GM23338 (cell line): Measurements from ENCODE around the gene STOX2. TPM values are rescaled to one million over a fixed set of nuclear protein-coding genes. Genes with fewer than 3 reads are reported as not detected.

Source experiments
- ATAC-seq: fragments of 200-7000 bp; cut with Tn5 transposase; 3 replicates; pipeline ENCODE4 v1.9.1; 2020
- DNase-seq: peaks from one replicate; pipeline ENCODE4 v3.0.0-alpha.2; 2015; ENCODE audit warnings: low spot score
- H2AFZ ChIP-seq: fragments of 200-600 bp; sonication (generic); 2 replicates; pipeline ENCODE4 v1.8.0; 2016; ENCODE audit warnings: antibody characterized with exemption, mild to moderate bottlenecking, moderate library complexity
- H3F3A ChIP-seq: fragments of 200-600 bp; sonication (generic); replicated peaks from 2 replicates; pipeline ENCODE4 v1.8.0; 2017; ENCODE audit warnings: antibody characterized with exemption, mixed run types, low read depth
- H3K27ac ChIP-seq: fragments of 200-600 bp; sonication (generic); 2 replicates; pipeline ENCODE4 v1.6.1; 2016; ENCODE audit warnings: low read depth
- H3K27me3 ChIP-seq: fragments of 200-600 bp; sonication (generic); 2 replicates; pipeline ENCODE4 v1.8.0; 2016; ENCODE audit warnings: mild to moderate bottlenecking, mixed run types, moderate library complexity; ENCODE audit not compliant: insufficient read depth
- H3K36me3 ChIP-seq: fragments of 200-600 bp; sonication (generic); 2 replicates; pipeline ENCODE4 v1.8.0; 2016; ENCODE audit warnings: mild to moderate bottlenecking; ENCODE audit not compliant: insufficient read depth
- H3K4me1 ChIP-seq: fragments of 200-600 bp; sonication (generic); 2 replicates; pipeline ENCODE4 v1.8.0; 2016; ENCODE audit warnings: mild to moderate bottlenecking, moderate library complexity; ENCODE audit not compliant: insufficient read depth
- H3K4me2 ChIP-seq: fragments of 200-600 bp; sonication (generic); 2 replicates; pipeline ENCODE4 v1.7.1; 2017; ENCODE audit warnings: mixed run types
- H3K4me3 ChIP-seq: fragments of 200-600 bp; sonication (generic); 2 replicates; pipeline ENCODE4 v1.6.1; 2016; ENCODE audit warnings: mixed run types
- H3K79me2 ChIP-seq: fragments of 200-600 bp; sonication (generic); replicated peaks from 2 replicates; pipeline ENCODE4 v1.8.0; 2017; ENCODE audit warnings: mild to moderate bottlenecking; ENCODE audit not compliant: insufficient read depth
- H3K9me2 ChIP-seq: fragments of 200-600 bp; sonication (generic); 2 replicates; pipeline ENCODE4 v1.8.0; 2017; ENCODE audit not compliant: insufficient read depth
- H4K20me1 ChIP-seq: fragments of 200-600 bp; sonication (generic); replicated peaks from 2 replicates; pipeline ENCODE4 v1.8.0; 2017; ENCODE audit warnings: mild to moderate bottlenecking; ENCODE audit not compliant: insufficient read depth
- H3K27ac Mint-ChIP-seq: 2 replicates; pipeline ENCODE4 v1.8.0; 2020; ENCODE audit warnings: inconsistent platforms, mild to moderate bottlenecking, moderate library complexity, mixed read lengths
- H3K27me3 Mint-ChIP-seq: 3 replicates; pipeline ENCODE4 v1.8.0; 2022; ENCODE audit warnings: low read depth, mild to moderate bottlenecking, moderate library complexity, mixed read lengths, inconsistent platforms; ENCODE audit not compliant: insufficient read depth, poor library complexity
- H3K36me3 Mint-ChIP-seq: 3 replicates; pipeline ENCODE4 v1.8.0; 2021; ENCODE audit warnings: low read depth, mild to moderate bottlenecking, inconsistent platforms, moderate library complexity, mixed read lengths
- H3K4me1 Mint-ChIP-seq: 3 replicates; pipeline ENCODE4 v1.8.0; 2020; ENCODE audit warnings: mild to moderate bottlenecking, inconsistent platforms, mixed read lengths
- H3K4me3 Mint-ChIP-seq: 3 replicates; pipeline ENCODE4 v1.8.0; 2021; ENCODE audit warnings: moderate library complexity, mild to moderate bottlenecking, inconsistent platforms, mixed read lengths
- H3K9me3 Mint-ChIP-seq: 3 replicates; pipeline ENCODE4 v1.8.0; 2020; ENCODE audit warnings: moderate library complexity, mild to moderate bottlenecking, inconsistent platforms, mixed read lengths
- EZH2 ChIP-seq: fragments of 200-600 bp; sonication (generic); IDR thresholded peaks from one replicate; pipeline ENCODE4 v1.8.0; 2017; ENCODE audit warnings: antibody characterized with exemption, mild to moderate bottlenecking, low read depth; ENCODE audit not compliant: unreplicated experiment
- EZH2phosphoT487 ChIP-seq: fragments of 200-600 bp; sonication (generic); IDR thresholded peaks from one replicate; pipeline ENCODE4 v1.8.1; 2018; ENCODE audit warnings: antibody characterized with exemption; ENCODE audit not compliant: unreplicated experiment
- NANOG ChIP-seq: IDR thresholded peaks from 2 replicates; pipeline ENCODE4 v1.6.1; 2016; ENCODE audit warnings: antibody characterized with exemption, borderline replicate concordance
- POLR2AphosphoS5 ChIP-seq: IDR thresholded peaks from 2 replicates; pipeline ENCODE4 v1.6.1; 2016; ENCODE audit warnings: antibody characterized with exemption, low read depth
- STAT1 ChIP-seq: IDR thresholded peaks from one replicate; pipeline ENCODE4 v1.6.1; 2016; ENCODE audit warnings: antibody characterized with exemption; ENCODE audit not compliant: unreplicated experiment
- ZNF114 ChIP-seq: fragments of 250-450 bp; sonication (Bioruptor Pico); IDR thresholded peaks from 2 replicates; pipeline ENCODE4 v1.5.0; 2020; ENCODE audit warnings: mild to moderate bottlenecking, moderate library complexity
- ZNF331 ChIP-seq: fragments of 250-450 bp; sonication (Bioruptor Pico); IDR thresholded peaks from 2 replicates; pipeline ENCODE4 v1.5.0; 2020; ENCODE audit warnings: low read depth, mild to moderate bottlenecking, moderate library complexity
- polyA plus RNA-seq: library from polyadenylated mRNA; unstranded; fragments of >200 nt; fragmentation: Nextera tagmentation; extraction: Ambion mirVana; gene quantifications from 2 replicates; pipeline ENCODE4 v1.2.1, GENCODE V29; 2016
- total RNA-seq: library from RNA; depleted of rRNA; stranded (reverse); fragments of >200 nt; shearing (Covaris generic); gene quantifications from 2 replicates; pipeline ENCODE4 v1.2.3, GENCODE V29; 2014
- TF ChIP-seq, protein P1 (sequence below), 2 experiments: fragments of 200-600 bp in 1 of 2; sonication (generic) in 1 of 2; conservative IDR thresholded peaks; 2 replicates each; pipeline versions ENCODE4 v1.5.1 to v1.6.1; 2016 to 2017; ENCODE audit warnings: antibody characterized with exemption in 2 of 2, low read depth in 2 of 2, mild to moderate bottlenecking in 2 of 2, moderate library complexity in 1 of 2
- TF ChIP-seq, protein P2 (sequence below): IDR thresholded peaks from one replicate; pipeline ENCODE4 v1.6.1; 2018; ENCODE audit warnings: antibody characterized with exemption; ENCODE audit not compliant: unreplicated experiment
- TF ChIP-seq, protein P3 (sequence below): fragments of 250-450 bp; sonication (Bioruptor Pico); IDR thresholded peaks from 2 replicates; pipeline ENCODE4 v1.5.0; 2020; ENCODE audit warnings: mild to moderate bottlenecking, moderate library complexity

The STOX2 gene
- total and polyA plus RNA-seq, 2 experiments from 2014 or later, result 19.8 to 20.6 TPM

DNA sequence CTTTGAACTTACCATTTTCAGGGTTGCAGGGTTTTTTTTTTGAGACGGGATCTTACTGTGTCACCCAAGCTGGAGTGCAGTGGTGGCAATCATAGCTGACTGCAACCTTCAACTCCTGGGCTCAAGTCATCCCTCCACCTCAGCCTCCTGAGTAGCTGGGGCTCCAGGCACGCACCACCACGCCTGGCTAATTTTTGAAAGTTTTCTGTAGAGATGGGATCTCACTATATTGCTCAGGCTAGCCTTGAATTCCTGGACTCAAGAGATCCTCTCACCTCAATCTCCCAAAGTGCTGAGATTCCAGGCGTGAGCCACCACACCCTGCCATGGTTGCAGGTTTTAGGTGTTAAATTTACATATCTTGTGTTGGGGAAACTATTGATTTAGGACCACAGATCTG is 64.5 kb downstream of the STOX2 start (continued):
- TF ChIP-seq, protein P1, sequence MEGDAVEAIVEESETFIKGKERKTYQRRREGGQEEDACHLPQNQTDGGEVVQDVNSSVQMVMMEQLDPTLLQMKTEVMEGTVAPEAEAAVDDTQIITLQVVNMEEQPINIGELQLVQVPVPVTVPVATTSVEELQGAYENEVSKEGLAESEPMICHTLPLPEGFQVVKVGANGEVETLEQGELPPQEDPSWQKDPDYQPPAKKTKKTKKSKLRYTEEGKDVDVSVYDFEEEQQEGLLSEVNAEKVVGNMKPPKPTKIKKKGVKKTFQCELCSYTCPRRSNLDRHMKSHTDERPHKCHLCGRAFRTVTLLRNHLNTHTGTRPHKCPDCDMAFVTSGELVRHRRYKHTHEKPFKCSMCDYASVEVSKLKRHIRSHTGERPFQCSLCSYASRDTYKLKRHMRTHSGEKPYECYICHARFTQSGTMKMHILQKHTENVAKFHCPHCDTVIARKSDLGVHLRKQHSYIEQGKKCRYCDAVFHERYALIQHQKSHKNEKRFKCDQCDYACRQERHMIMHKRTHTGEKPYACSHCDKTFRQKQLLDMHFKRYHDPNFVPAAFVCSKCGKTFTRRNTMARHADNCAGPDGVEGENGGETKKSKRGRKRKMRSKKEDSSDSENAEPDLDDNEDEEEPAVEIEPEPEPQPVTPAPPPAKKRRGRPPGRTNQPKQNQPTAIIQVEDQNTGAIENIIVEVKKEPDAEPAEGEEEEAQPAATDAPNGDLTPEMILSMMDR (conservative IDR thresholded peaks at IDR 0.05; ENCODE audit: low read depth in 2 of 2), result no peak
- TF ChIP-seq POLR2AphosphoS5 (no peak), ZNF114 (CRISPR knock-in tag) (no peak), NANOG (no peak), EZH2phosphoT487 (no peak), ZNF331 (no peak)
- TF ChIP-seq, protein P2, sequence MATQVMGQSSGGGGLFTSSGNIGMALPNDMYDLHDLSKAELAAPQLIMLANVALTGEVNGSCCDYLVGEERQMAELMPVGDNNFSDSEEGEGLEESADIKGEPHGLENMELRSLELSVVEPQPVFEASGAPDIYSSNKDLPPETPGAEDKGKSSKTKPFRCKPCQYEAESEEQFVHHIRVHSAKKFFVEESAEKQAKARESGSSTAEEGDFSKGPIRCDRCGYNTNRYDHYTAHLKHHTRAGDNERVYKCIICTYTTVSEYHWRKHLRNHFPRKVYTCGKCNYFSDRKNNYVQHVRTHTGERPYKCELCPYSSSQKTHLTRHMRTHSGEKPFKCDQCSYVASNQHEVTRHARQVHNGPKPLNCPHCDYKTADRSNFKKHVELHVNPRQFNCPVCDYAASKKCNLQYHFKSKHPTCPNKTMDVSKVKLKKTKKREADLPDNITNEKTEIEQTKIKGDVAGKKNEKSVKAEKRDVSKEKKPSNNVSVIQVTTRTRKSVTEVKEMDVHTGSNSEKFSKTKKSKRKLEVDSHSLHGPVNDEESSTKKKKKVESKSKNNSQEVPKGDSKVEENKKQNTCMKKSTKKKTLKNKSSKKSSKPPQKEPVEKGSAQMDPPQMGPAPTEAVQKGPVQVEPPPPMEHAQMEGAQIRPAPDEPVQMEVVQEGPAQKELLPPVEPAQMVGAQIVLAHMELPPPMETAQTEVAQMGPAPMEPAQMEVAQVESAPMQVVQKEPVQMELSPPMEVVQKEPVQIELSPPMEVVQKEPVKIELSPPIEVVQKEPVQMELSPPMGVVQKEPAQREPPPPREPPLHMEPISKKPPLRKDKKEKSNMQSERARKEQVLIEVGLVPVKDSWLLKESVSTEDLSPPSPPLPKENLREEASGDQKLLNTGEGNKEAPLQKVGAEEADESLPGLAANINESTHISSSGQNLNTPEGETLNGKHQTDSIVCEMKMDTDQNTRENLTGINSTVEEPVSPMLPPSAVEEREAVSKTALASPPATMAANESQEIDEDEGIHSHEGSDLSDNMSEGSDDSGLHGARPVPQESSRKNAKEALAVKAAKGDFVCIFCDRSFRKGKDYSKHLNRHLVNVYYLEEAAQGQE, result no peak

DNA sequence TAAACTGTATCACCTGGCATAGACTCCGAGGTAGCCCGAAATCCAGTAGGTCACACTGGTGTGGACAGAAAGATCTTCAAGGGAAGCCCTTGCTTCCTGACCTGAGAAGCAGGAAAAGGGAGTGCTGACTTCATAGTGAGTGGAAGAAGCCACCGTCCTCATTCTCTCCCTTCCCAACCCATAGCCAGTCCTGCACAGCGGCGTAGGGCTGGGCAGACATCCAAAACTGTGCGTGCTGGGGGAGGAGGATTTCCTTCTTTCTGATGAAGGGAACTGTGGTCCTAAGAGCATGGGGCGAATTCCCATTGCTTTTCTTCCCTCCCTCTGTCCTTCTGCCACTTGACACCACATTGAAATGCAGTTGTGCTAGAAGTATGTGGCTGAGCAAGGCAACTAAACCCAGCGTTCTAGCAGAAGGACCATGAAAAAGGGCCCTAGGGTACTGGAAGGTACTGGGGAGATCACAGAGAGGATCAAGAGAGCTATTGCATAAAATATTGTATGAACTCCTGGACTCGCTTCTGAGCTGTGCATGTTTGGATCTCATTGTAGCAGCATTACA is 66.9 kb downstream of the STOX2 start:
- H3K27ac Mint-ChIP-seq, result no peak overlapping the region
- no peak for TF ChIP-seq EZH2
- TF ChIP-seq, protein P3, sequence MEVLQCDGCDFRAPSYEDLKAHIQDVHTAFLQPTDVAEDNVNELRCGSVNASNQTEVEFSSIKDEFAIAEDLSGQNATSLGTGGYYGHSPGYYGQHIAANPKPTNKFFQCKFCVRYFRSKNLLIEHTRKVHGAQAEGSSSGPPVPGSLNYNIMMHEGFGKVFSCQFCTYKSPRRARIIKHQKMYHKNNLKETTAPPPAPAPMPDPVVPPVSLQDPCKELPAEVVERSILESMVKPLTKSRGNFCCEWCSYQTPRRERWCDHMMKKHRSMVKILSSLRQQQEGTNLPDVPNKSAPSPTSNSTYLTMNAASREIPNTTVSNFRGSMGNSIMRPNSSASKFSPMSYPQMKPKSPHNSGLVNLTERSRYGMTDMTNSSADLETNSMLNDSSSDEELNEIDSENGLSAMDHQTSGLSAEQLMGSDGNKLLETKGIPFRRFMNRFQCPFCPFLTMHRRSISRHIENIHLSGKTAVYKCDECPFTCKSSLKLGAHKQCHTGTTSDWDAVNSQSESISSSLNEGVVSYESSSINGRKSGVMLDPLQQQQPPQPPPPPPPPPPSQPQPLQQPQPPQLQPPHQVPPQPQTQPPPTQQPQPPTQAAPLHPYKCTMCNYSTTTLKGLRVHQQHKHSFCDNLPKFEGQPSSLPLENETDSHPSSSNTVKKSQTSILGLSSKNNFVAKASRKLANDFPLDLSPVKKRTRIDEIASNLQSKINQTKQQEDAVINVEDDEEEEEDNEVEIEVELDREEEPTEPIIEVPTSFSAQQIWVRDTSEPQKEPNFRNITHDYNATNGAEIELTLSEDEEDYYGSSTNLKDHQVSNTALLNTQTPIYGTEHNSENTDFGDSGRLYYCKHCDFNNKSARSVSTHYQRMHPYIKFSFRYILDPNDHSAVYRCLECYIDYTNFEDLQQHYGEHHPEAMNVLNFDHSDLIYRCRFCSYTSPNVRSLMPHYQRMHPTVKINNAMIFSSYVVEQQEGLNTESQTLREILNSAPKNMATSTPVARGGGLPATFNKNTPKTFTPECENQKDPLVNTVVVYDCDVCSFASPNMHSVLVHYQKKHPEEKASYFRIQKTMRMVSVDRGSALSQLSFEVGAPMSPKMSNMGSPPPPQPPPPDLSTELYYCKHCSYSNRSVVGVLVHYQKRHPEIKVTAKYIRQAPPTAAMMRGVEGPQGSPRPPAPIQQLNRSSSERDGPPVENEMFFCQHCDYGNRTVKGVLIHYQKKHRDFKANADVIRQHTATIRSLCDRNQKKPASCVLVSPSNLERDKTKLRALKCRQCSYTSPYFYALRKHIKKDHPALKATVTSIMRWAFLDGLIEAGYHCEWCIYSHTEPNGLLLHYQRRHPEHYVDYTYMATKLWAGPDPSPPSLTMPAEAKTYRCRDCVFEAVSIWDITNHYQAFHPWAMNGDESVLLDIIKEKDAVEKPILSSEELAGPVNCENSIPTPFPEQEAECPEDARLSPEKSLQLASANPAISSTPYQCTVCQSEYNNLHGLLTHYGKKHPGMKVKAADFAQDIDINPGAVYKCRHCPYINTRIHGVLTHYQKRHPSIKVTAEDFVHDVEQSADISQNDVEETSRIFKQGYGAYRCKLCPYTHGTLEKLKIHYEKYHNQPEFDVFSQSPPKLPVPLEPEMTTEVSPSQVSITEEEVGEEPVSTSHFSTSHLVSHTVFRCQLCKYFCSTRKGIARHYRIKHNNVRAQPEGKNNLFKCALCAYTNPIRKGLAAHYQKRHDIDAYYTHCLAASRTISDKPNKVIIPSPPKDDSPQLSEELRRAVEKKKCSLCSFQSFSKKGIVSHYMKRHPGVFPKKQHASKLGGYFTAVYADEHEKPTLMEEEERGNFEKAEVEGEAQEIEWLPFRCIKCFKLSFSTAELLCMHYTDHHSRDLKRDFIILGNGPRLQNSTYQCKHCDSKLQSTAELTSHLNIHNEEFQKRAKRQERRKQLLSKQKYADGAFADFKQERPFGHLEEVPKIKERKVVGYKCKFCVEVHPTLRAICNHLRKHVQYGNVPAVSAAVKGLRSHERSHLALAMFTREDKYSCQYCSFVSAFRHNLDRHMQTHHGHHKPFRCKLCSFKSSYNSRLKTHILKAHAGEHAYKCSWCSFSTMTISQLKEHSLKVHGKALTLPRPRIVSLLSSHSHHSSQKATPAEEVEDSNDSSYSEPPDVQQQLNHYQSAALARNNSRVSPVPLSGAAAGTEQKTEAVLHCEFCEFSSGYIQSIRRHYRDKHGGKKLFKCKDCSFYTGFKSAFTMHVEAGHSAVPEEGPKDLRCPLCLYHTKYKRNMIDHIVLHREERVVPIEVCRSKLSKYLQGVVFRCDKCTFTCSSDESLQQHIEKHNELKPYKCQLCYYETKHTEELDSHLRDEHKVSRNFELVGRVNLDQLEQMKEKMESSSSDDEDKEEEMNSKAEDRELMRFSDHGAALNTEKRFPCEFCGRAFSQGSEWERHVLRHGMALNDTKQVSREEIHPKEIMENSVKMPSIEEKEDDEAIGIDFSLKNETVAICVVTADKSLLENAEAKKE (CRISPR knock-in tag), result no peak
- TF ChIP-seq ZNF114 (CRISPR knock-in tag), result no peak
- TF ChIP-seq ZNF331, result no peak
- no peak for TF ChIP-seq EZH2phosphoT487
- no peak for TF ChIP-seq POLR2AphosphoS5
- no peak for TF ChIP-seq STAT1
- TF ChIP-seq, protein P1 (conservative IDR thresholded peaks at IDR 0.05; ENCODE audit: low read depth in 2 of 2), result no peak

More for the DNA sequence above, 66.9 kb downstream of the STOX2 start:
- peak; percentile 53 for ATAC-seq
- Histone ChIP-seq H3K4me1 (peaks cover 15% of the 10 kb centered on the region; the same call in 1 of the 2 replicates), H4K20me1 (no peaks in the 10 kb centered on the region), H2AFZ (no peak overlapping the region), H3K79me2 (peaks cover 48% of the 10 kb centered on the region), H3K4me3 (no peak overlapping the region), H3K27me3 (no peaks in the 10 kb centered on the region), H3K27ac (no peak overlapping the region), H3K9me2 (no peaks in the 10 kb centered on the region), H3K4me2 (no peak overlapping the region), H3K36me3 (peaks cover 6% of the 10 kb centered on the region; the same call in 1 of the 2 replicates), H3F3A (no peaks in the 10 kb centered on the region)
- Mint-ChIP-seq H3K4me1 (peaks cover 28% of the 10 kb centered on the region), H3K36me3 (peaks cover 21% of the 10 kb centered on the region; the same call in 2 of the 3 replicates), H3K27me3 (peaks cover 3% of the 10 kb centered on the region), H3K9me3 (peaks cover 32% of the 10 kb centered on the region), H3K4me3 (no peak overlapping the region)
- no peak for DNase-seq
